BJ (cell line): ENCODE results near the gene SLC2A11. TPM values are rescaled to one million over a fixed set of nuclear protein-coding genes. Genes with fewer than 3 reads are reported as not detected.

Experiments
- CTCF ChIA-PET: fragments of 350-600 bp; formaldehyde crosslinking; extraction: SDS; loops from one replicate; lab custom pipeline; 2021; ENCODE audit warnings: antibody characterized with exemption, inconsistent platforms; lab: Yijun Ruan, JAX
- POLR2A ChIA-PET: fragments of 300-600 bp; sonication (Branson Sonifier 250); formaldehyde crosslinking; extraction: SDS; loops from one replicate; lab custom pipeline; 2021; ENCODE audit warnings: antibody characterized with exemption; lab: Charles Lee
- DNase-seq: peaks from one replicate; pipeline ENCODE4 v3.0.0-alpha.2; 2011; ENCODE audit warnings: low read depth
- H3K27me3 ChIP-seq: 2 replicates; pipeline ENCODE4 v1.6.0; 2011; ENCODE audit warnings: low read length; ENCODE audit not compliant: control insufficient read depth, insufficient read depth
- H3K36me3 ChIP-seq: 2 replicates; pipeline ENCODE4 v1.5.1; 2011; ENCODE audit warnings: low read length; ENCODE audit not compliant: control insufficient read depth, insufficient read depth
- H3K4me3 ChIP-seq: 2 replicates; pipeline ENCODE4 v1.5.1; 2011; ENCODE audit warnings: low read depth, mild to moderate bottlenecking, control low read depth, low read length
- polyA plus RNA-seq: library from polyadenylated mRNA; depleted of rRNA; stranded (reverse); fragments of >200 nt; gene quantifications from 2 replicates; pipeline ENCODE4 v1.2.3, GENCODE V29; 2011
- TF ChIP-seq, protein P1 (sequence below): IDR thresholded peaks from 2 replicates; pipeline ENCODE4 v1.5.1; 2011; ENCODE audit warnings: low read depth, mild to moderate bottlenecking, control low read depth, inconsistent platforms, low read length, moderate library complexity; ENCODE audit not compliant: insufficient read depth

SLC2A11 gene
- polyA plus RNA-seq, 1 experiment, result 14.7 TPM

GRCh38 chr22:23828800-23829680 lies 28.6 kb upstream of the SLC2A11 start:
- POLR2A ChIA-PET, result interaction anchor here (0.6 kb wide), 1 partner anchor 51 kb away, joined by 3 read pairs; no protein-coding TSS in a partner anchor

GRCh38 chr22:23829845-23830372 lies 27.8 kb upstream of the SLC2A11 start:
- TF ChIP-seq, protein P1, sequence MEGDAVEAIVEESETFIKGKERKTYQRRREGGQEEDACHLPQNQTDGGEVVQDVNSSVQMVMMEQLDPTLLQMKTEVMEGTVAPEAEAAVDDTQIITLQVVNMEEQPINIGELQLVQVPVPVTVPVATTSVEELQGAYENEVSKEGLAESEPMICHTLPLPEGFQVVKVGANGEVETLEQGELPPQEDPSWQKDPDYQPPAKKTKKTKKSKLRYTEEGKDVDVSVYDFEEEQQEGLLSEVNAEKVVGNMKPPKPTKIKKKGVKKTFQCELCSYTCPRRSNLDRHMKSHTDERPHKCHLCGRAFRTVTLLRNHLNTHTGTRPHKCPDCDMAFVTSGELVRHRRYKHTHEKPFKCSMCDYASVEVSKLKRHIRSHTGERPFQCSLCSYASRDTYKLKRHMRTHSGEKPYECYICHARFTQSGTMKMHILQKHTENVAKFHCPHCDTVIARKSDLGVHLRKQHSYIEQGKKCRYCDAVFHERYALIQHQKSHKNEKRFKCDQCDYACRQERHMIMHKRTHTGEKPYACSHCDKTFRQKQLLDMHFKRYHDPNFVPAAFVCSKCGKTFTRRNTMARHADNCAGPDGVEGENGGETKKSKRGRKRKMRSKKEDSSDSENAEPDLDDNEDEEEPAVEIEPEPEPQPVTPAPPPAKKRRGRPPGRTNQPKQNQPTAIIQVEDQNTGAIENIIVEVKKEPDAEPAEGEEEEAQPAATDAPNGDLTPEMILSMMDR, result no peak
- ChIA-PET CTCF (interaction anchor here (0.9 to 1.2 kb wide), 3 partner anchors 9 to 61 kb away, joined by 3 read pairs; no protein-coding TSS in a partner anchor), POLR2A (interaction anchor here (0.6 kb wide), 1 partner anchor 52 kb away, joined by 3 read pairs; no protein-coding TSS in a partner anchor)
- Histone ChIP-seq H3K36me3 (peaks cover 35% of the 10 kb centered on the region), H3K27me3 (no peaks in the 10 kb centered on the region), H3K4me3 (no peak overlapping the region)
- DNase-seq, result peak; percentile 82

More at GRCh38 chr22:23828800-23829680, 28.6 kb upstream of the SLC2A11 start:
- H3K36me3 ChIP-seq, result peaks cover 35% of the 10 kb centered on the region
- TF ChIP-seq, protein P1, result no peak
- CTCF ChIA-PET, result interaction anchor here (0.9 to 1.6 kb wide), 6 partner anchors 8 to 60 kb away, joined by 3 to 4 read pairs (median 4); no protein-coding TSS in a partner anchor
- H3K27me3 ChIP-seq, result no peaks in the 10 kb centered on the region
- no peak overlapping the region for H3K4me3 ChIP-seq
- no peak for DNase-seq

GRCh38 chr22:23831261-23831660 lies 26.4 kb upstream of the SLC2A11 start:
- H3K4me3 ChIP-seq, result no peak overlapping the region
- TF ChIP-seq, protein P1, result no peak
- DNase-seq, result no peak
- POLR2A ChIA-PET, result no interaction called here
- H3K36me3 ChIP-seq, result peaks cover 32% of the 10 kb centered on the region
- no peaks in the 10 kb centered on the region for H3K27me3 ChIP-seq
- CTCF ChIA-PET, result interaction anchor here (0.8 to 2.7 kb wide), 2 partner anchors 15 to 18 kb away, joined by 3 to 10 read pairs; no protein-coding TSS in a partner anchor

DNA sequence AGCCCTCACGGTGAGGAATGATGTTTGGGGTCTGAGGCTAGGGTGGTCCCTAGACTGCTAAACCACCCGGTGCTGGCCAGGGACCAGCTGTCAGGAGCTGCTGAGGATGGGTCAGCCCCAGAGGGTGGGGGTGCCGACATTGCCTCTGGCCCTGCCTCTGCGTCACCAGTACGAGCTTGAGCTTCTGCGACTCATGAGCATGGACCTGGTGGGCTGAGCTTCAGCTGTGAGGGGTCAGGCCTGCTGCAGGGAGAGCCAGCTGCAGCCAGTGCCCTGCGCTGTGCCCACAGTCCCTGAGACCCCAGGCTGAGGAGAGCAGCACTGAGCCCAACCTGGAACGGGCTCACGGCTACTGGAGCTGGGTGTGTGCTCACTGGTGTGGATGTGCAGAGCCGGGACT lies 25.9 kb upstream of the SLC2A11 start:
- no peaks in the 10 kb centered on the region for H3K27me3 ChIP-seq
- peaks cover 33% of the 10 kb centered on the region for H3K36me3 ChIP-seq
- TF ChIP-seq, protein P1, result no peak
- H3K4me3 ChIP-seq, result no peak overlapping the region
- ChIA-PET POLR2A (no interaction called here), CTCF (interaction anchor here (0.8 to 2.7 kb wide), 3 partner anchors 14 to 68 kb away, joined by 3 to 10 read pairs (median 4); no protein-coding TSS in a partner anchor)
- DNase-seq, result no peak
